NCI-H510A (cell line): ENCODE data around the gene HNRNPA2B1.
"Not testable (repeated sequence)": the region's sequence is repeated elsewhere in the genome, so short reads cannot be mapped to it uniquely, and the experiment has no call there.

Source experiments
- DNase-seq: peaks from one replicate; lab custom pipeline; 2025; lab: John Stamatoyannopoulos, UW

The HNRNPA2B1 gene

GRCh38 chr7:26198133-26198780 lies 2.3 kb downstream of the HNRNPA2B1 start:
- DNase-seq: no peak

- DNase-seq: no peak
These were observed 3.1 kb downstream of the HNRNPA2B1 start for GRCh38 chr7:26197153-26198115.

- DNase-seq: no peak
These were observed 4.5 kb downstream of the HNRNPA2B1 start for GRCh38 chr7:26195867-26196657.

- no peak for DNase-seq
These were observed 5.4 kb downstream of the HNRNPA2B1 start for GRCh38 chr7:26195182-26195581.

GRCh38 chr7:26194764-26195163 lies 5.8 kb downstream of the HNRNPA2B1 start:
- not testable (repeated sequence) for DNase-seq

- DNase-seq: no peak
These were observed 6.9 kb downstream of the HNRNPA2B1 start for GRCh38 chr7:26193432-26194207.

GRCh38 chr7:26192485-26193087 lies 8.0 kb downstream of the HNRNPA2B1 start:
- DNase-seq: no peak

- DNase-seq: no peak
These were observed 8.5 kb downstream of the HNRNPA2B1 start for GRCh38 chr7:26191974-26192479.

- no peak for DNase-seq
These were observed 9.1 kb downstream of the HNRNPA2B1 start for GRCh38 chr7:26191233-26191973.

- DNase-seq: no peak
These were observed 10.1 kb downstream of the HNRNPA2B1 start for GRCh38 chr7:26190417-26190869.

- no peak for DNase-seq
These were observed 10.8 kb downstream of the HNRNPA2B1 start for GRCh38 chr7:26189697-26190096.

- DNase-seq: no peak
These were observed 11.5 kb downstream of the HNRNPA2B1 start for GRCh38 chr7:26188957-26189541.

GRCh38 chr7:26188206-26188956 lies 12.2 kb downstream of the HNRNPA2B1 start:
- no peak for DNase-seq

GRCh38 chr7:26187380-26188205 lies 13.0 kb downstream of the HNRNPA2B1 start:
- no peak for DNase-seq

GRCh38 chr7:26186364-26187311 lies 13.9 kb downstream of the HNRNPA2B1 start:
- no peak for DNase-seq

- DNase-seq: no peak
These were observed 14.7 kb downstream of the HNRNPA2B1 start for GRCh38 chr7:26185844-26186180.
